NB4 (cell line): ENCODE results near the gene MYO10.

Source experiments
- DNase-seq: peaks from one replicate; pipeline ENCODE4 v3.0.0; 2010; ENCODE audit warnings: low read depth
- H3K4me3 ChIP-seq: one replicate; pipeline ENCODE4 v1.5.1; 2011; ENCODE audit warnings: mild to moderate bottlenecking, low read depth, low read length, moderate library complexity
- MAX ChIP-seq: IDR thresholded peaks from 2 replicates; pipeline ENCODE4 v1.6.1; 2011; ENCODE audit warnings: low read depth, low read length
- MYC ChIP-seq: IDR thresholded peaks from 2 replicates; pipeline ENCODE4 v1.6.1; 2011; ENCODE audit warnings: low read depth, low read length
- POLR2A ChIP-seq: IDR thresholded peaks from 2 replicates; pipeline ENCODE4 v1.6.1; 2011; ENCODE audit warnings: mild to moderate bottlenecking; ENCODE audit not compliant: insufficient read length; ENCODE audit errors: extremely low read depth
- TF ChIP-seq, protein P1 (sequence below): IDR thresholded peaks from one replicate; pipeline ENCODE4 v1.5.1; 2012; ENCODE audit warnings: low read depth, low read length

Gene MYO10

DNA sequence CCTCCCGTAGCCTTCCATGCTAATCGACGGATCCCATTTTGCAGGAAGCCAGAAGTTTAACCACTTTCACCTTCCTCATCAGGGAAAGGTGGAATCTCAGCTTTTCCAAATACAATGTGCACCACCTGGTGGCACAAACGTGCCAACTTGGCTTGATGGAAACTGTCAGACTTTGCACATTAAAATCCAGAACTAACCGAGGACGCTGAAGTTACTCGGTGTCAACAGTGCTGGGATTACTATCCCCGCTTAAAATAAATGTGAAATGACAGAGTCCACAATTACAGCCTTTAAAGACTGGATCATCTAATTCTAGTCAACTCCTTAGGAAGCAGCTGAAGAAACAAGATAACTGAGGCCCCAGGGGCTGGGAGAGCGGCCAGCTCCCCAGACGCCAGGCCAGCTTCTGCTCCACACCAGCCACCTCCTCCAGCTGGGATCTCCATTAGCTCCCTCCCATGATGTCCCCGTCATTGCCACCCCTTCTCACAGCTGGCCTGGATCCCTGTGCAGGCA is 269.1 kb downstream of the MYO10 start:
- H3K4me3 ChIP-seq = no peak overlapping the region
- peak; percentile 15 for DNase-seq
- TF ChIP-seq POLR2A = no peak
- TF ChIP-seq, protein P1, sequence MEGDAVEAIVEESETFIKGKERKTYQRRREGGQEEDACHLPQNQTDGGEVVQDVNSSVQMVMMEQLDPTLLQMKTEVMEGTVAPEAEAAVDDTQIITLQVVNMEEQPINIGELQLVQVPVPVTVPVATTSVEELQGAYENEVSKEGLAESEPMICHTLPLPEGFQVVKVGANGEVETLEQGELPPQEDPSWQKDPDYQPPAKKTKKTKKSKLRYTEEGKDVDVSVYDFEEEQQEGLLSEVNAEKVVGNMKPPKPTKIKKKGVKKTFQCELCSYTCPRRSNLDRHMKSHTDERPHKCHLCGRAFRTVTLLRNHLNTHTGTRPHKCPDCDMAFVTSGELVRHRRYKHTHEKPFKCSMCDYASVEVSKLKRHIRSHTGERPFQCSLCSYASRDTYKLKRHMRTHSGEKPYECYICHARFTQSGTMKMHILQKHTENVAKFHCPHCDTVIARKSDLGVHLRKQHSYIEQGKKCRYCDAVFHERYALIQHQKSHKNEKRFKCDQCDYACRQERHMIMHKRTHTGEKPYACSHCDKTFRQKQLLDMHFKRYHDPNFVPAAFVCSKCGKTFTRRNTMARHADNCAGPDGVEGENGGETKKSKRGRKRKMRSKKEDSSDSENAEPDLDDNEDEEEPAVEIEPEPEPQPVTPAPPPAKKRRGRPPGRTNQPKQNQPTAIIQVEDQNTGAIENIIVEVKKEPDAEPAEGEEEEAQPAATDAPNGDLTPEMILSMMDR = peak; percentile 37

DNA sequence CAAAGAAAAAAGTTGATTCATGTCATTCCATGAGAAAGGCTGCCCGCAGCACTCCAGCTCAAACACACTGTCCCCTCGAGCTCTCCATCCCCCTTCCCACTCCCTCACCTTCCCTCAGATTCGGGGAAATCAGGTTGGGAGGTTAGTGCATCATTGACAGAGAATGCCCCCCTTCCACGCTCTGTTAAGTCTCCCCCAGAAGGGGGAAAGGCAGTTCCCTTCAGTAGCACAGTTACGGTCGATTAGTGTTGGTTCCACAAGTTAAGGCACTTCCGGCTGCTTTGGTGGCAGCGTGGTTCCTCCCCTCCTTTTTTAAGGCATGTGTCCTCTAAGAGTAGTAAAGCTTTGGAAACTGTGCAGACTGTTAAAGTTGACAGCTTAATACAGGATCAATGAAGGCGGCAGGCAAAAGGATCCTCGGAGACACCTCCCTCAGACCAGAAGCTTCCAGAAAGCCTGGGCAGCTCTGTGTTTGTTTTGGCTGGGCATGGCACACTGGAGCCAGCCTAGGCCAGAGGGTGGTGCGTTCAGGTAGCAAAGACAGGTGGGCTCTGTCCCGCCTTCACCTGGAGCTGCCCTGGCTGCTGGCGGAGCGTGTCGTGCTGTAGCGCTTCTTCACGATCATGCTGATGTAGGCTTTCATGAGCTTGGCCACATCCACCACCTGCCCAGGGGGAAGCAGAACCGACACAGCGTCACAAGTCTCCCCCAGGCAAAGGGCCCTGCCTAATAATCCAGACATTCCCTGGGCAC is 269.8 kb downstream of the MYO10 start:
- TF ChIP-seq MYC (no peak), POLR2A (no peak), MAX (no peak)
- TF ChIP-seq, protein P1 = no peak

DNA sequence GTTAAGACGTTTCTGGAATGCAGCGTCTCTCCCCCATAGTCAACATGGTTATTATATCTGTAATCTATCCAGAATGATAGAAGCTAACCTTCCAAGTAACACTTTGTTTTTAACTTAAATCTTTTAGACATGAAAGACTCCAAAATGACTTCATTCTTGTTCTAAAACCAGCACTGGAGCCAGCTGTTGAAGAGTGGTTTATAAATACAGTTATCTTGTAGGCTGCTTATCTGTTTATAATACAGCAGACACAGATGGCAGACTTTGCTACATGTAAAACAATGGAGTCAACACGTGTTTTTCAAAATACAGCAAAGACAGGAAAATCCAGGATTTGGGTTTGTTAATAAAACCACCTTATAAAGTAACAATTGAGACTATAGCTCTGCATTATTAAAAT is 270.5 kb downstream of the MYO10 start:
- DNase-seq = no peak
- TF ChIP-seq, protein P1 = no peak
- TF ChIP-seq POLR2A = no peak
- no peak for TF ChIP-seq MYC
- no peak for TF ChIP-seq MAX
- H3K4me3 ChIP-seq = no peak overlapping the region

More for the DNA sequence above, 269.8 kb downstream of the MYO10 start:
- no peak for DNase-seq
- H3K4me3 ChIP-seq = no peak overlapping the region

DNA sequence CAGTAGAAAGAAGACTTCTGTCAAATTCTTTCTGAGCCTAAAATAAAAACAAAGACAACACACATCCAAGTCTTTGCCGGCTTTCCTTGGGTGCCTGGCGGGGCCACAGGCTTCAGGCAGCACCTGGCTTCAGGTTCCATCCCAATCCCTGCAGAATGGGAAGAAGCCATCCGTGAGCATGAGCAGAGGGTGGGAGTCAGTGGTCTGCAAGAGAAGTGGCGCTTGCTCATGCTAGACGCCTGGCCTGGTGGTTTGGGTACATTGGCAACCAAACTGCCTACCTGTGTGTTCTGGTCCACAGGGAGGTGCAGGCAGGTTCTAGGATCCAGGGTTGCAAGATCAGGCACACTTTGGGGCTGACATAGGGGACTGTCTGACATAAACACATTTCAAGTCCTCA is 271.7 kb downstream of the MYO10 start:
- TF ChIP-seq MAX = no peak
- TF ChIP-seq, protein P1 = no peak
- no peak for TF ChIP-seq POLR2A
- no peak overlapping the region for H3K4me3 ChIP-seq
- no peak for DNase-seq

GRCh38 chr5:16663840-16664239 is 272.2 kb downstream of the MYO10 start:
- DNase-seq = no peak
- no peak overlapping the region for H3K4me3 ChIP-seq
- TF ChIP-seq POLR2A = no peak
- no peak for TF ChIP-seq MAX
- TF ChIP-seq, protein P1 = no peak
- TF ChIP-seq MYC = no peak
